Cardiac fibroblast (primary cell): ENCODE measurements around the gene PNPLA3.

Experiments used
- DNase-seq, 2 donors: peaks; one replicate each; pipeline versions ENCODE4 v3.0.0 to v3.0.0-alpha.2; 2010; ENCODE audit warnings: low read depth in 2 of 2
- H3K4me3 ChIP-seq, 2 donors: replicated peaks in 1 of 2; 1 replicate in 1 of 2; 2 replicates in 1 of 2; pipeline ENCODE4 v1.5.1; 2011; ENCODE audit warnings: low read depth in 2 of 2, low read length in 2 of 2, mild to moderate bottlenecking in 2 of 2, moderate library complexity in 1 of 2
- TF ChIP-seq, protein P1 (sequence below): IDR thresholded peaks from one replicate; pipeline ENCODE4 v1.5.1; 2011; ENCODE audit warnings: low read depth, mild to moderate bottlenecking, low read length, inconsistent platforms

PNPLA3 gene

DNA sequence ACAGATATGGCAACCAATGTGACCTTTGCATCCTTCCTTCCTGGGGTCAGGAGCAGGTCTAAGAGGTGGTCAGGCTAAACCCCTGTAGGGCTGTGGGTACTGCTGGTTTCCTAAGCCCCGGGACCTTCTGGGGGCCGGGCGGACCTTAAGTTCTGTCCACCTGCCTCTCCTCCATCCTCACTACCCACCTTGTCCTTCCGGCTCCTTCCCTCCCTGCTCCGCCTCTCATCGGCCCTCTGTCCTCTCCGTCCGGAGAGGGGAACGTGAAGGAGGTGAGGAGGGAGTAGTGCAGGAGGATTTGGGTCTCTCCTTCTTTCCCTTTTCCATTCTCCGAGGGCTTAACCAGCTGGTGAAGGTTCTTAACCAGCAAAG, 72.2 kb downstream of the PNPLA3 start:
- no peak for DNase-seq
- TF ChIP-seq, protein P1, sequence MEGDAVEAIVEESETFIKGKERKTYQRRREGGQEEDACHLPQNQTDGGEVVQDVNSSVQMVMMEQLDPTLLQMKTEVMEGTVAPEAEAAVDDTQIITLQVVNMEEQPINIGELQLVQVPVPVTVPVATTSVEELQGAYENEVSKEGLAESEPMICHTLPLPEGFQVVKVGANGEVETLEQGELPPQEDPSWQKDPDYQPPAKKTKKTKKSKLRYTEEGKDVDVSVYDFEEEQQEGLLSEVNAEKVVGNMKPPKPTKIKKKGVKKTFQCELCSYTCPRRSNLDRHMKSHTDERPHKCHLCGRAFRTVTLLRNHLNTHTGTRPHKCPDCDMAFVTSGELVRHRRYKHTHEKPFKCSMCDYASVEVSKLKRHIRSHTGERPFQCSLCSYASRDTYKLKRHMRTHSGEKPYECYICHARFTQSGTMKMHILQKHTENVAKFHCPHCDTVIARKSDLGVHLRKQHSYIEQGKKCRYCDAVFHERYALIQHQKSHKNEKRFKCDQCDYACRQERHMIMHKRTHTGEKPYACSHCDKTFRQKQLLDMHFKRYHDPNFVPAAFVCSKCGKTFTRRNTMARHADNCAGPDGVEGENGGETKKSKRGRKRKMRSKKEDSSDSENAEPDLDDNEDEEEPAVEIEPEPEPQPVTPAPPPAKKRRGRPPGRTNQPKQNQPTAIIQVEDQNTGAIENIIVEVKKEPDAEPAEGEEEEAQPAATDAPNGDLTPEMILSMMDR = no peak
- no peak overlapping the region for H3K4me3 ChIP-seq

DNA sequence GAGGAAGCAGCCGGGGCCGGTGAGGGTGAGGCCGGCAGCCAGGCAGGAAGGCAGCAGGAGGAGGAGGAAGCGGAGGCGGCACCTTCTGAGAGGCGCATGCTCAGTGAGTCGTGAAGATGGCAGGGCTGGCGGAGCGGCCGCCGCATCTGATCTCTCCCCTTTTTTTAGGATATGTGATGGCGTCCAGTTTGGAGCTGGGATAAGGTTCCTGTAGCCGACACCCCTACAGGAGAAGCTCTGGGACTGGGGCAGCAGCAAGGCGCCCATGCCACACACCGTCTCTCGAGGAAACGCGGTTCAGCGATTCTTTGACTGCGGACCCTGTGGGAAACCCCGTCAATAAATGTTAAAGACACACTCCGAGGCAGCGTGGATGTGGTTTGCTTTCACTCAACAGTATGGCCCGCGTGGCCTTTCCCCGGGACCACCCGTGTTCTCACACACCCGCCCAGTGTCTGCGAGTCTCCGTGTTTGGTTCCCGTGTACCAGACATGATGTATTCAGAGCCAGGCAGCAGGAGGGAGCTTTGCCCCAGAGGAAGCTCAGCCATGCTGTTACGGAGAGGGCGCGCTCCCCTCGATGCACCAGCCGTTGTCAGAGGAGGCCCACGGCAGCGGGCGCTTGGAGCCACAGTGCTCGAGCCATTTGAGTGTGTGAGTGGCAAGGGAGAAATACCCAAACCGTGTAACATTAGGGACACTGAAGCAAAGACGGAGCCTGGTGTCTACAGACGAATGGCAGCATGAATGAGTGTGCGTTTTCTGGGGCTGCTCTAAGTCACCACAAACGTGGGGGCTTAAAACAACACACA, 72.8 kb downstream of the PNPLA3 start:
- no peak for DNase-seq
- no peak overlapping the region for H3K4me3 ChIP-seq
- TF ChIP-seq, protein P1 = no peak

DNA sequence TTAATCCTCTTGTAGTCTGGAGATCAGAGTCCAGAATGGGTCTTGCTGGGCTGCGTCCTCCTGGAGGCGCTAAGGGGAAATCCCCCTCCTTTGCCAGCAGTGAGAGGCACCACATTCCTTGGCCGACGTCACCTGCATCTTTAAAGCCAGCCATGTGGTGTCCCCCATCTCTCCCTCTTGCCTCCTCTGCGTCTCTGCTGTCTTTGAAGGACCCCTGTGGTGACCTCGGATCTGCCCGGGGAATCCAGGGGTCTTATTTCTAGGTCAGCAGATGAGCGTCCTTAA, 73.3 kb downstream of the PNPLA3 start:
- H3K4me3 ChIP-seq = no peak overlapping the region
- DNase-seq = no peak
- TF ChIP-seq, protein P1 = no peak
